Stimulated activated CD8-positive, alpha-beta memory T cell treated with anti-CD3 and anti-CD28 coated beads, Interleukin-4, amount 100 ng/mL, for 1 hour (primary cell): Measurements from ENCODE around the gene MAN2A2.
"Not testable (repeated sequence)": the region's sequence is repeated elsewhere in the genome, so short reads cannot be mapped to it uniquely, and the experiment has no call there.

Source experiments
- DNase-seq, 2 donors: peaks; one replicate each; pipeline ENCODE4 v3.0.0-alpha.2; 2020; ENCODE audit warnings: low read depth in 2 of 2, low spot score in 1 of 2

The MAN2A2 gene

DNA sequence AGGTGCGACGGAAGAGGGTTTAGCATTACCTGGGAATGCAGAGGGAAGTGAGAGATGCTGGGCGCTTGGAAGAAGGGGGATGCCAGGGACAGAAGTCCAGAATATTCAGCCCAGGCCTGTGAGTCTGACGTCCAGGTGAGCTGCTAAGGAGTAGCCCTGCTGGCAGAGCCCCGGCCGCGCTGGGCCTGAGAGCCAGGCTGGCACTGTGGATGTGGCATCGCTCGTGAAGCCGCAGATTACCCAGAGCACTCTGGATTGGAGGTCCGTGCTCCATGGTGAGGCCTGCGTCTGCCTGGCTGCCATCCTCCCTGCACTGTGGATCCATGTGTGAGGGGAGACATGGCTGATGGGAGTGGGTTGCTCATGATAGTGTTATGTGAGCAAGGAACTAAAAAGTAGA, 14.5 kb downstream of the MAN2A2 start:
- DNase-seq, result no peak

DNA sequence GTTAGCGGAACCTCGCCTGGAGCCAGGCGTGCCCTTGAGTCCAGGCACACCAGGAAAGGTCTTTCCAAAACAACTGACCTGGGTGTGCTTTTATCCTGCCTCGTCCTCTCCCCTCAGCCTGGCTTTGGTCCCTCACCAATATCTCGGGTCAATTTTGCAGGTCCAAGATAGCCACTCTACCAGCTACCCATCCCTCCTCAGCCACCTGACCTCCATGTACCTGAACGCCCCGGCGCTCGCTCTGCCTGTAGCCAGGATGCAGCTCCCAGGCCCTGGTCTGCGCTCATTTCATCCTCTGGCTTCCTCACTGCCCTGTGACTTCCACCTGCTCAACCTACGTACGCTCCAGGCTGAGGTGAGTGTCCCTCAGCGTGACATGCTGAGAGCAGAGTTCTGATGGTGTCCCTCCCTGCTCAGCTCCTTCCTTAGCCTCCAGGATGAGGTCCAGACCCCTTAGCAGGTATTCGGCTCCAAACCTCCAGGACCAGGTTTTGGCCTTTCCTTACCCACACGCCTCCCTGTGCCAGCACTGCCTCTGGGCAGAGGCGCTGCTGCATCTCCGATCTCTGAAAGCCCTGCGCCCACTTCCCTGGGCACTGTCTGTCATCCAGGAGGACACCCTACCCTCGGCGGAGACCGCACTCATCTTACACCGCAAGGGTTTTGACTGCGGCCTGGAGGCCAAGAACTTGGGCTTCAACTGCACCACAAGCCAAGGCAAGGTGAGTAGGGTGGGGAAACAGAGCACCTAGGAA, 15.1 kb downstream of the MAN2A2 start:
- DNase-seq, result no peak

- no peak for DNase-seq
Measured at GRCh38 chr15:90918835-90919234, 15.7 kb downstream of the MAN2A2 start.

GRCh38 chr15:90921887-90922286, 18.8 kb downstream of the MAN2A2 start:
- no peak for DNase-seq

- not testable (repeated sequence) for DNase-seq
Measured at GRCh38 chr15:90922712-90923322, 19.7 kb downstream of the MAN2A2 start.

DNA sequence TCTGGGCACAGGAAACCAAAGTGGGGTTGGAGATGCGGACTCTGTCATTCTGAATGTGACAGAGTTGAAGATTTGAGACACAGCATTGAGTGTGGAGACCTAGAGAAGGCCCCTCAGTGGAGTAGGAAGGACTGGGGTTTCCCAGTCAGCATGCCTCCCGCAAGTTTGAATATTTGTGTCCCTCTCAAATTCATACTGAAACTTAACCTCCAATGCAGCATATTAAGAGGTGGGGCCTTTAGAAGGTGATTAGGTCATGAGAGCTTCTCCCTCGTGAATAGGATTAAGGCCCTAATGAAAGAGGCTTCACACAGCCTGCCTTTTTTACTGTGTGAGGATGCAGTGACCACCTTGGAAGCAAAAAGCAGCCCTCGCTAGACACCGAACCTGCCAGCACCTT, 21.3 kb downstream of the MAN2A2 start:
- no peak for DNase-seq

- DNase-seq, result not testable (repeated sequence)
Measured at GRCh38 chr15:90926766-90927165, 23.7 kb downstream of the MAN2A2 start.

GRCh38 chr15:90928106-90928505, 25.0 kb downstream of the MAN2A2 start:
- DNase-seq, result not testable (repeated sequence)

- DNase-seq, result no peak
Measured at GRCh38 chr15:90929246-90930019, 26.3 kb downstream of the MAN2A2 start.

DNA sequence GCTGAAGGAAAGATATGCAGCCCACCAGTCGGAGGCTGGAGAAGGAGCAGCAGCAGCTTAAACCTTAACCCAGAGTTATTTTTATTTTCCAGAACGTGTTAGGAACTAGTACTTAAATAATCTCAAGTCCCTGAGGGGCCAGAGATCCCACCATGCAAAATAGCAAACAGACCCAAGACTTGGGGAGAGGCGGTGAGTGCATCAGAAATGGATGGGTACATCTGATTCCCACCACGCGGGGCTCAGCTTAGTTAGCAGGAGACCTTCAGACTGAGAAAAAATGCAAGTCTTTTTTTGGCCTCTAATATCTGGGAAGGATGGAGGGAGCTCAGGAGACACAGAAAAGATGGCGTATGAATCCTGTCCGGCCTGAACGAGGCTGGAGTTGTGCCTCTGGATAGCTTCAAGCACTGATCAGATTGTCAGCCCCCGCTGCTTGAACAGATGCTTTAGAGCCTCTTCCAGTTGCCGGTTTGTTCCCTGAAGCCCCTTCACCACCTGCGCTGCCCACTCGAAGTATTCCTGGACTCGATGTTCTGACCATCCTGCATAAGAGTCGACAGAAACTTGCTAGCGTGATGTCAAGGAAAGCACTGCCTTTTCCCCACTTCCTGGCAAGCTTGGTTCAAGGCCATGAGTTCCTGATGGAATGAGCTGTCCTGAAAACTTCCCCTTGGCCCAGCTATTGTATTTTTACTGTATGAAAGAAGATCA, 27.9 kb downstream of the MAN2A2 start:
- DNase-seq, result no peak

- DNase-seq, result no peak
Measured at GRCh38 chr15:90931575-90931827, 28.4 kb downstream of the MAN2A2 start.

DNA sequence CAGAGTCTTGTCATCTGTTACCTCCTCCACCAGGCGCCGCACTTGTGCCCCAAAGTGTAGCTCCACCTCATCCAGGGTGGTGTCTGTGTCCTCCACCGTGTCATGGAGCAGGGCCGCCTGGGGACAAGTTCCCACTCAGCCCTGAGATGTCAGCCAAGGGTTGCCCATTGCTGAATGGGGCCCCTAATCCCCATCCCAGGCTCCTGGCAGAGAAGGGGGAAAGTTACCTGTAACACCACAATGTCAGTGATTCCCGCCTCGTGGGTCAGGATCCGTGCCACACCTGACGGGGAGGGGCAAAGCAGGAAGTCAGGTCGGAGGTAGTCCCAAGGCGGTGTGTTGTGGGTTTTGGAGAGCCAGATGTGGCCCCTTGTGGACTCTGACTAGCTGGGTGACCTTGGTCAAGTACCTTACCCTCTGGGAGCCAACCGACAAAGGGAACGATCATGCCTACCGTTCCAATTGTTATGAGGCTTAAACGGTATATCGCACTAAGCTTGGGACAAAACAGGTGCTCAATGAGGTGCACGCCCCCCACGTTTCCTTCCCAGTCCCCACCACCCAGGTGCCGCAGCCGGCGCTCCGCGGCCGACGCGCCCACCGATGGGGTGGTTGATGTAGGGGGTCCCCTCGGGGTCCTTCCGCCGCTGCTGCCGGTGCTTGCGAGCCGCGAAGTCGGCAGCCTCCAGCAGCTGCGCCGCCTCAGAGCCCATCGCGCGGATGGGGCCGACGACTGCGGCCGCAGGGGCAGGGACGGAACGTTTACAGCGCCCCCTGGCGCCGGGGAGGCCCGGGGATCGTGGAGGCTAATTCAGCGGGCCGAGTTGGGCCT, 28.9 kb downstream of the MAN2A2 start, which contains the start of gene HDDC3:
TSS of gene HDDC3 (minus strand) at position 722 of the 832 bp plus-strand sequence. CDS start at position 713, 9 bp downstream.
- peak; percentile 79 to 84 for DNase-seq

GRCh38 chr15:90932660-90932991, 29.5 kb downstream of the MAN2A2 start:
- DNase-seq, result no peak

DNA sequence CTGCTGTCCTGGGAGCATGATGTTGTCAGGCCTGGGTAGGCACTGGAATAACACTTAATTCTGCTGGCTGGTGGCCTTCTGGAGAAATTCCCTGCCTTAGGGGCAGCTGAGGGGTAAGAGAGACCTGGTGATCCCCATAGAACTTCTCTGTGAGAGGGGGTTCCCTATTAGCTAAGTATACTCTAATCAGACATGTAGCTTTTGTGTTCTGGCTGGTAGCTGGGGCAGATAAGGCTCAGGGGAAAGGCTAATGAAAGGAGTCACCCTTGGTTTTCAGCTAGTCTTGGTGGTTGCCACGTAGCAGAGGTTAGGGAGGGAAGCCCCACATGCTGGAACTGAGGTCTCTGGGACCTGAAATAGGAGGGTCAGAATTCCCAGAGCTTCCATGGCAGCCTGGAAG, 30.2 kb downstream of the MAN2A2 start:
- no peak for DNase-seq

- peak; percentile 42 to 70 for DNase-seq
Measured at GRCh38 chr15:90934256-90934948, 31.3 kb downstream of the MAN2A2 start.

DNA sequence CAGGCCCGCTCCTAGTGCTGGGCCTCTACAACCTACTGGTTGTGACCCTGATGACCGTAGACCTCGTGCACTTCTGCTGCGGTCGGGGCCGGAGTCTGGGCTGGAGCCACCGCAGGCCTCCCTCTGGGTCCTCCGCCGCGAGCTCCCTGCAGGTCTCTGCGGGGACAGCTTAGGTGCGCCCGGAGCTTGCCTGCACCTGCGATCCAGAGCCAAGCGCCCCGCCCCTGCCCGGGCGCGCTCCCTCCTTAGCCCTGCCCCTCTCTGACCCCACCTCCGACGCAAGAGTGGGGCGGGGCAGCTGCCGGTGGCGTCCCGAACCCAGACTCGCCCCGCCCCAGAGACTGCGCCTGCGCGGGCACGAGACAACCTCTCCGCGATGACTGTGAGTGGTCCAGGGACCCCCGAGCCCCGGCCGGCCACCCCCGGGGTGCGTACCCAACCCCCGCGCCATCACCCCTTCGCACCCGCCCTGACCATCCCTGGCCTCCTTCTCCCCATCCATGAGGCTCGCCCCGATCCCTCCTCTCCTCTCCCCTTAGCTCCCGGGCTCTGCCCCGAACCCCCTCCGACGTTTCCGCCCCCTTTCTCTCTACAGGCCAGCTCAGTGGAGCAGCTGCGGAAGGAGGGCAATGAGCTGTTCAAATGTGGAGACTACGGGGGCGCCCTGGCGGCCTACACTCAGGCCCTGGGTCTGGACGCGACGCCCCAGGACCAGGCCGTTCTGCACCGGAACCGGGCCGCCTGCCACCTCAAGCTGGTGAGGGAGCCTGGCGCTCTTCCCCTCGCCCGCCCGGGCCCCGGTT, 32.0 kb downstream of the MAN2A2 start, which contains the start of gene UNC45A:
TSS of gene UNC45A (plus strand) at position 337 of the 803 bp plus-strand sequence. CDS start at position 377, 40 bp downstream.
- DNase-seq, result peak; percentile 88 to 92

- DNase-seq, result no peak
Measured at GRCh38 chr15:90936823-90937222, 33.7 kb downstream of the MAN2A2 start.

DNA sequence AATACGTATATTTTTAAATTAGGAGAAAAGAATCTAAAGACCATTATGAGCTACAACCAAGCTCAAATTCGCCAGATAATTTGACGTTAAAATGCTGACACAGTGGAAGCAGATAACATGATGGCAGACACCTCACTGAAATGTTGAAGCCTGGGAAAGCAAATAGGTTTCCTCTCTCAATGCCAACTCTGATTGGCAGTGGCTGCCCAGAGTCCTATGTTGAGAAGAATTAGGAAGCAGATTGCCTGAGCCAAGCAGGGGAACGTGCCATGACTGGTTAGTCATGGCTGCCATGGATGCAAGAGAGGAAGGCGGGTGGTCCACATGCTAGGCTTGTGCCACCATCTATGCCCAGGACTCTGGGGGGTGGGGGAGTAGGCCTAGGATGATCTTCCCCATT, 35.2 kb downstream of the MAN2A2 start:
- no peak for DNase-seq

DNA sequence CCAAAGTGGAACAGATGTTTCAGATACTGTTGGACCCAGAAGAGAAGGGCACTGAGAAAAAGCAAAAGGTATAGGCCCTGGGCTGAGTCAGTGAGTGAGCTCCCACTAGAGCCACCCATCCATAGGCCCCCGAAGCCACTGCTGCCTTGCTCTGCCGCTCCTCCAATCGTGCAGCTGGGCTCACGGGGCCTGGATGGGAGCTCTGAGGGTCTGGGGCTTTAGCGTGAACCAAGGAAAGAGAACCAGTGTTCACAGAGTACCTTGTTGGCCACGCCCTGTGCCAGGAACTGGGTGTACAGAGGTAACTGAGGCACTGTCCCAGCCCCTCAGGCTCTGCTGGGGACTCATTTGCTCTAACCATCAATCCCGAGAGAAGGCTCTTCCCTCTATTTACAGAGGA, 36.7 kb downstream of the MAN2A2 start:
- DNase-seq, result no peak
